ENCODE data around the gene MAK.
"Not testable (repeated sequence)": the region's sequence is repeated elsewhere in the genome, so short reads cannot be mapped to it uniquely, and the experiment has no call there.

The MAK gene

DNA sequence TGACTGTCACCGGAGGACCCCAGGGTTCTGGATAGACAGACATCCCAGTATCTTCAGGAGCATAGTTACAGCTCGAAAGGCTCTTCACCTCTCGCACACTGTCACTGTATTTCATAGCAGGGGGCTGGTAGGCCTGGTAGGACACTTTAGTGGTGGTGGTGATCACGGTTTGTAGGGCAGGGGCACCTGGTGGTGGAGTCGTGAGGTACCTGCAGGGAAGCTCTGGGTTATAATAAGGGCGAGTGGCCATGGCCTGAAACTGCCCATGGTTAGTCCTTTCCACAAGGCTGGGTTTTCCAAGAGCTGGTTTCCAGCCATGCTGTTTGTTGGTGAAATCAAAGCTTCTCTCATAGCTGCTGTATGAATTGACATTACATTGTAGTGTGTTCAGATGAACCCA is 35.9 kb upstream of the MAK start:
- Histone ChIP-seq H3K4me3 (replicated peaks; ENCODE audit: low read depth, low read length) (no peak overlapping the region), H3K36me3 (ENCODE audit: control insufficient read depth, insufficient read depth, low read length) (no peaks in the 10 kb centered on the region), H3K27me3 (replicated peaks; ENCODE audit: control insufficient read depth, insufficient read depth, low read length) (no peaks in the 10 kb centered on the region)
- DNase-seq (ENCODE audit: extremely low read depth, insufficient read length) = no peak
- TF ChIP-seq, protein P1, sequence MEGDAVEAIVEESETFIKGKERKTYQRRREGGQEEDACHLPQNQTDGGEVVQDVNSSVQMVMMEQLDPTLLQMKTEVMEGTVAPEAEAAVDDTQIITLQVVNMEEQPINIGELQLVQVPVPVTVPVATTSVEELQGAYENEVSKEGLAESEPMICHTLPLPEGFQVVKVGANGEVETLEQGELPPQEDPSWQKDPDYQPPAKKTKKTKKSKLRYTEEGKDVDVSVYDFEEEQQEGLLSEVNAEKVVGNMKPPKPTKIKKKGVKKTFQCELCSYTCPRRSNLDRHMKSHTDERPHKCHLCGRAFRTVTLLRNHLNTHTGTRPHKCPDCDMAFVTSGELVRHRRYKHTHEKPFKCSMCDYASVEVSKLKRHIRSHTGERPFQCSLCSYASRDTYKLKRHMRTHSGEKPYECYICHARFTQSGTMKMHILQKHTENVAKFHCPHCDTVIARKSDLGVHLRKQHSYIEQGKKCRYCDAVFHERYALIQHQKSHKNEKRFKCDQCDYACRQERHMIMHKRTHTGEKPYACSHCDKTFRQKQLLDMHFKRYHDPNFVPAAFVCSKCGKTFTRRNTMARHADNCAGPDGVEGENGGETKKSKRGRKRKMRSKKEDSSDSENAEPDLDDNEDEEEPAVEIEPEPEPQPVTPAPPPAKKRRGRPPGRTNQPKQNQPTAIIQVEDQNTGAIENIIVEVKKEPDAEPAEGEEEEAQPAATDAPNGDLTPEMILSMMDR (IDR thresholded peaks at IDR 0.05; ENCODE audit: insufficient read depth, low read length, poor library complexity, severe bottlenecking) = no peak

- TF ChIP-seq, protein P1 (IDR thresholded peaks at IDR 0.05; ENCODE audit: insufficient read depth, low read length, poor library complexity, severe bottlenecking) = no peak
- H3K4me3 ChIP-seq (replicated peaks; ENCODE audit: low read depth, low read length) = no peak overlapping the region
- H3K36me3 ChIP-seq (ENCODE audit: control insufficient read depth, insufficient read depth, low read length) = no peaks in the 10 kb centered on the region
- no peaks in the 10 kb centered on the region for H3K27me3 ChIP-seq (replicated peaks; ENCODE audit: control insufficient read depth, insufficient read depth, low read length)
- no peak for DNase-seq (ENCODE audit: extremely low read depth, insufficient read length)
Measured at GRCh38 chr6:10873374-10873773, 35.0 kb upstream of the MAK start.

GRCh38 chr6:10867952-10868351 is 29.6 kb upstream of the MAK start:
- DNase-seq (ENCODE audit: extremely low read depth, insufficient read length) = no peak
- no peak overlapping the region for H3K4me3 ChIP-seq (replicated peaks; ENCODE audit: low read depth, low read length)
- TF ChIP-seq, protein P1 (IDR thresholded peaks at IDR 0.05; ENCODE audit: insufficient read depth, low read length, poor library complexity, severe bottlenecking) = no peak
- no peaks in the 10 kb centered on the region for H3K27me3 ChIP-seq (replicated peaks; ENCODE audit: control insufficient read depth, insufficient read depth, low read length)
- no peaks in the 10 kb centered on the region for H3K36me3 ChIP-seq (ENCODE audit: control insufficient read depth, insufficient read depth, low read length)

DNA sequence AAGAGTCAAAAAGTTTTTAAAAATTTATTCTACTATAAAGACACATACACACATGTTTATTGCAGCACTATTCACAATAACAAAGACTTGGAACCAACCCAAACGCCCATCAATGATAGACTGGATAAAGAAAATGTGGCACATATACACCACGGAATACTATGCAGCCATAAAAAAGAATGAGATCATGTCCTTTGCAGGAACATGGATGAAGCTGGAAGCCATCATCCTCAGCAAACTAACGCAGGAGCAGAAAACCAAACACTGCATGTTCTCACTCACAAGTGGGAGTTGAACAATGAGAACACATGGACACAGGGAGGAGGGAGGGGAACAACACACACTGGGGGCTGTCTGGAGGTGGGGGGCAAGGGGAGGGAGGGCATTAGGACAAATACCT is 28.4 kb upstream of the MAK start:
- not testable (repeated sequence) for DNase-seq (ENCODE audit: extremely low read depth, insufficient read length); H3K36me3 ChIP-seq (ENCODE audit: control insufficient read depth, insufficient read depth, low read length); H3K4me3 ChIP-seq (replicated peaks; ENCODE audit: low read depth, low read length); H3K27me3 ChIP-seq (replicated peaks; ENCODE audit: control insufficient read depth, insufficient read depth, low read length)

DNA sequence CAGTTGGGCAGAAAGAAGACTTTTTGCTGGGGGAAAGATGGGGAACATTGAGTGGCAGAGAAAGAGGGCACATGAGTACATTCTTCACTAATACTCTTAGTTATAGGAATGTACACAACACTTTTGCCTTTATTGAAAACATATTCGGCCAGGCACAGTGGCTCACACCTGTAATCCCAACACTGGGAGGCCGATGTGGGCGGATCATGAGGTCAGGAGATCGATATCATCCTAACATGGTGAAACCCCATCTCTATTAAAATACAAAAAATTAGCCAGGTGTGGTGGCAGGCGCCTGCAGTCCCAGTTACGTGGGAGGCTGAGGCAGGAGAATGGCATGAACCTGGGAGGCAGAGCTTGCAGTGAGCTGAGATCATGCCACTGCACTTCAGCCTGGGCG is 24.7 kb upstream of the MAK start:
- H3K27me3 ChIP-seq (replicated peaks; ENCODE audit: control insufficient read depth, insufficient read depth, low read length); H3K36me3 ChIP-seq (ENCODE audit: control insufficient read depth, insufficient read depth, low read length); H3K4me3 ChIP-seq (replicated peaks; ENCODE audit: low read depth, low read length); DNase-seq (ENCODE audit: extremely low read depth, insufficient read length): not testable (repeated sequence)

GRCh38 chr6:10862361-10862760 is 24.0 kb upstream of the MAK start:
- Histone ChIP-seq H3K36me3 (ENCODE audit: control insufficient read depth, insufficient read depth, low read length) (no peaks in the 10 kb centered on the region), H3K4me3 (replicated peaks; ENCODE audit: low read depth, low read length) (no peak overlapping the region), H3K27me3 (replicated peaks; ENCODE audit: control insufficient read depth, insufficient read depth, low read length) (no peaks in the 10 kb centered on the region)
- no peak for DNase-seq (ENCODE audit: extremely low read depth, insufficient read length)
- TF ChIP-seq, protein P1 (IDR thresholded peaks at IDR 0.05; ENCODE audit: insufficient read depth, low read length, poor library complexity, severe bottlenecking) = no peak

DNA sequence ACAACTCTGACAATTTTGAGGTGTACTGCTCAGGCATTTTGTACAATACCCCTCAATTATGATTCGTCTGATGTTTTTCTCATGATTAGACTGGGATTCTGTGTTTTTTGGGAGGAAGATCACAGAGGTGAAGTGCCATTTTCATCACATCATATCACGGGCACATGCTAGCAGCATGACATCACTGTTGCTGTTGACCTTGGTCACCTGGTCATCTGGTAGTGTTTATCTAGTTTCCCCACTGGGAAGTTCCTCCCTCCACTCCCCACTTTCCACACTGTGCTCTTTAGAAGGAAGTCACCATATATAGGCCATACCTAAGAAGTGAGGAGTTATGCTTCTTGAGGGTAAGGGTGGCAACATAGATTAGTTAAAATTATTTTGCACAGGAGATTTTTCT is 22.7 kb upstream of the MAK start:
- Histone ChIP-seq H3K27me3 (replicated peaks; ENCODE audit: control insufficient read depth, insufficient read depth, low read length) (no peaks in the 10 kb centered on the region), H3K4me3 (replicated peaks; ENCODE audit: low read depth, low read length) (no peak overlapping the region), H3K36me3 (ENCODE audit: control insufficient read depth, insufficient read depth, low read length) (no peaks in the 10 kb centered on the region)
- TF ChIP-seq, protein P1 (IDR thresholded peaks at IDR 0.05; ENCODE audit: insufficient read depth, low read length, poor library complexity, severe bottlenecking) = no peak
- no peak for DNase-seq (ENCODE audit: extremely low read depth, insufficient read length)
